ENCODE measurements around the gene MRFAP1L1.
"Not testable (repeated sequence)": the region's sequence is repeated elsewhere in the genome, so short reads cannot be mapped to it uniquely, and the experiment has no call there.

Gene MRFAP1L1

GRCh38 chr4:6686104-6686787, 23.4 kb downstream of the MRFAP1L1 start:
- no peak for DNase-seq

GRCh38 chr4:6684656-6685055, 25.0 kb downstream of the MRFAP1L1 start:
- DNase-seq = no peak

GRCh38 chr4:6682862-6683590, 26.6 kb downstream of the MRFAP1L1 start:
- peak in 3 of 4 experiments; percentile 21 to 55 (median 27) for DNase-seq

DNA sequence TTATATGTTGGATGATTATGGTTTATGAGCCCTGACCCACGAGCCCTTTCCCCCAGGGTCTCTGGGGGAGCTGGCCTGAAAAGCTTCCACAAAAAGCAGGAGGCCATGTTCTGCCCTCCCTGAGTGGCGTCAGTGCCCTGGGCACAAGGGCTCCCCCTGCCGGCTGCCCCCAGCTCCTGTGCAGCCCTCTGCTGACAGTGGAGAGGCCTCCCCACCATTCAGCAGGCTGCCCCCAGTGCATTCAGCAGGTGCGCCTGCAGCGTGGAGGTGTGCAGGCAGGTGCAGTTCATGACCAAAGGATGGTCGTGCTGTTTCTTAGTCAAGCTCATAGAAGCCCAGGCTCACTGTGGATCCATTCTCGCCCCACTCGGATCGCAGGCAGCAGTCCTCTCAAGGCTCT, 28.5 kb downstream of the MRFAP1L1 start:
- no peak for DNase-seq

- DNase-seq = no peak
These were observed 29.2 kb downstream of the MRFAP1L1 start for GRCh38 chr4:6680372-6681034.

- DNase-seq = peak in 1 of 4 experiments; percentile 16
These were observed 32.7 kb downstream of the MRFAP1L1 start for GRCh38 chr4:6676722-6677558.

DNA sequence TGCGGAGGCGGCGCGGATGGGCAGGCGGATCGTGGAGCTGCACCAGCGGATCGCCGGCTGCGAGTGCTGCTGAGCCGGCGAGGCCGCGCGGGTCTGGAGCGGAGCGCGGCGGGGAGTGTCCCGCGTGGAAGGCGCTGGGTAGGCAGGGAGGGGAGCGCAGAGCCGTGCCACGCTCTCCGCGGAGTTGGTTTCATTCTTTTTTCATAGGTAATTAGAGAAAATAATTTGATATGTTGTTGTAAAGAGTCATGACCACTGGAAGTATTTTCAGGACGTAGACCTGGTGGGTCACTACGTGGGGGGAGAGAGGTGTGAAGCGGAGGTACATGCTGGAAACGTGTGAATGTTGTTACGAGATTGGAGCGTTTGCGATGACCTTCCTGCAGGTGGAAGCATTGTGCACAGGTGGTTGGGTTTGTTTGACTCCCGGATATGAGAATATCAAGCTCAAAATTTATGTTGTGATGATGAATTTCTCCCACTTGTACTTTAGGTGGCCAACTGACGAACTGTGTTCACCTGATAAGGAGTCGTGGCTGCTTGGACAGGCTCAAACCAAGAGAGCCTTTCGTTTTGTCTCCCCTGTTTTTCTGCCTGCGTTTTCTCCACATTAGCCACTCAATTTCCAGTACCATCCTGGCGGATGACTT, 35.0 kb downstream of the MRFAP1L1 start:
- DNase-seq = peak in 1 of 4 experiments; percentile 23

- peak; percentile 97 to 99 (median 97) for DNase-seq
These were observed 35.8 kb downstream of the MRFAP1L1 start for GRCh38 chr4:6673660-6674499.

DNA sequence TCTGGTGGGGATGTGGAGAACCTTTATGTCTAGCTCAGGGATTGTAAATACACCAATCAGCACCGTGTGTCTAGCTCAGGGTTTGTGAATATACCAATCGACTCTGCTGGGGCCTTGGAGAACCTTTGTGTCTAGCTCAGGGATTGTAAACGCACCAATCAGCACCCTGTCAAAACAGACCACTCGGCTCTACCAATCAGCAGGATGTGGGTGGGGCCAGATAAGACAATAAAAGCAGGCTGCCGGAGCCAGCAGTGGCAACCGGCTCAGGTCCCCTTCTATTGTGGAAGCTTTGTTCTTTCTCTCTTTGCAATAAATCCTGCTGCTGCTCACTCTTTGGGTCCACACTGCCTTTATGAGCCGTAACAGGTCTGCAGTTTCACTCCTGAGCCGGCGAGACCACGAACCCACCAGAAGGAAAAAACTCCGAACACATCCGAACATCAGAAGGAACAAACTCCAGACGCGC, 36.4 kb downstream of the MRFAP1L1 start:
- DNase-seq = peak in 2 of 4 experiments; percentile 23 to 29

DNA sequence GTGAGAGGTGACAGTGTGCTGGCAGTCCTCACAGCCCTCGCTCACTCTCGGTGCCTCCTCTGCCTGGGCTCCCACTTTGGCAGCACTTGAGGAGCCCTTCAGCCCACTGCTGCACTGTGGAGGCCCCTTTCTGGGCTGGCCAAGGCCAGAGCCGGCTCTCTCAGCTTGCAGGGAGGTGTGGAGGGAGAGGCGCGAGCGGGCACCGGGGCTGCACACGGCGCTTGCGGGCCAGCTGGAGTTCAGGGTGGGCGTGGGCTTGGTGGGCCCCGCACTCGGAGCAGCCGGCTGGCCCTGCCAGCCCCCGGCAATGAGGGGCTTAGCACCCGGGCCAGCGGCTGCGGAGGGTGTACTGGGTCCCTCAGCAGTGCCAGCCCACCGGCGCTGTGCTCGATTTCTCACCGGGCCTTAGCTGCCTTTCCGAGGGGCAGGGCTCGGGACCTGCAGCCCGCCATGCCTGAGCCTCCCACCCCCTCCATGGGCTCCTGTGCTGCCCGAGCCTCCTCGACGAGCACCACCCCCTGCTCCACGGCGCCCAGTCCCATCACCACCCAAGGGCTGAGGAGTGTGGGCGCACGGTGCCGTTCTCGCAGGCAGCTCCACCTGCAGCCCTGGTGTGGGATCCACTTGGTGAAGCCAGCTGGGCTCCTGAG, 37.0 kb downstream of the MRFAP1L1 start:
- not testable (repeated sequence) for DNase-seq

- DNase-seq = no peak
These were observed 37.5 kb downstream of the MRFAP1L1 start for GRCh38 chr4:6672131-6672530.

DNA sequence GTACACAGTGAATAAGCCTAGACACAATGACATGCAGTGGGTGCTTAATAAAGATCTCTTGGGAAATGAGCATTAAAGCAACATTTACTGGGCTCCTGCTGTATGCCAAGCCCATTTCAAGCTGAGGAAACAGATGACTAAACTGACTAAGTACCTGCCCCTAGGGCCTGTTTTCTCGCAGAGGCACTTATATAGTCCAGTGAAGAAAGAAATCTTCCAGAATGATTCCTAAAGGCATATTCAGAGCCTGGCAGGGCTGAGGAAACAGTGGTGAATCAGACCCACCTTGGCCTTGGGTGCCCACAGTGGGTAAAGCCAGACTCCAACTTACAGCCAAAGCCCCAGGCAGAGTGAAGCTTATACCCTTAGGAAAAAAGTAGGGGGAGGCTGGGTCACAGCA, 38.0 kb downstream of the MRFAP1L1 start:
- no peak for DNase-seq

DNA sequence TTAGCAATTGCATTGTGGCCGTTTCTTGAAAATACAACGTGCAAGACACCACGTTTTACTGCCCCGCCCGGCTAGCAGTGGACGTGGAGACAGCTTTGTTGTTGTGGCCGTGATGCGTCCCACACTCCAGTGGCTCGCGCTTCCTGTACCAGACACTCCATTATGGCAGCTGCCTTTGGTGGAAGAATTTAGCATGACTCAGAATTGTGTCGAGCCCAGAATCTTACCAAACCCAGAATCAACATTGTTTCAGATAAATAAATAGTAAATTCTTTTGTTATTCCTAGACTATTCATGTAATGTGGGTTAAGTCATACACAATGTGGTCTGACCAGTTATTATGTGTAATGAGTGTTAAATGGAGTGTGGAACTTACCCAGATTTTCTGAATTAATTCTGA, 41.3 kb downstream of the MRFAP1L1 start:
- no peak for DNase-seq

DNA sequence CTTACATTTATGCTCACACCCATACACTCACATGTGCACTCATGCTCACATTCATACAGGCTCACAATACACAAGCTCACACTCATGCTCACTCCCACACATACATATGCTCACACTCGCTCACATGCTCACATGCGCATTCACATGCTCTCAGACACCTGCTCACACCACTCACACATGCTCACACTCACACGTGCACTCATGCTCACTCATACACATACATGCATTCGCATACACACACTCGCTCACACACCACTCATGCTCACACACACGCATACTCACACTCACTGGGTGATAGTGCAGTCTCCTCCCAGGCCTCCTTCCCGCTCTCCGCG, 44.4 kb downstream of the MRFAP1L1 start:
- no peak for DNase-seq

DNA sequence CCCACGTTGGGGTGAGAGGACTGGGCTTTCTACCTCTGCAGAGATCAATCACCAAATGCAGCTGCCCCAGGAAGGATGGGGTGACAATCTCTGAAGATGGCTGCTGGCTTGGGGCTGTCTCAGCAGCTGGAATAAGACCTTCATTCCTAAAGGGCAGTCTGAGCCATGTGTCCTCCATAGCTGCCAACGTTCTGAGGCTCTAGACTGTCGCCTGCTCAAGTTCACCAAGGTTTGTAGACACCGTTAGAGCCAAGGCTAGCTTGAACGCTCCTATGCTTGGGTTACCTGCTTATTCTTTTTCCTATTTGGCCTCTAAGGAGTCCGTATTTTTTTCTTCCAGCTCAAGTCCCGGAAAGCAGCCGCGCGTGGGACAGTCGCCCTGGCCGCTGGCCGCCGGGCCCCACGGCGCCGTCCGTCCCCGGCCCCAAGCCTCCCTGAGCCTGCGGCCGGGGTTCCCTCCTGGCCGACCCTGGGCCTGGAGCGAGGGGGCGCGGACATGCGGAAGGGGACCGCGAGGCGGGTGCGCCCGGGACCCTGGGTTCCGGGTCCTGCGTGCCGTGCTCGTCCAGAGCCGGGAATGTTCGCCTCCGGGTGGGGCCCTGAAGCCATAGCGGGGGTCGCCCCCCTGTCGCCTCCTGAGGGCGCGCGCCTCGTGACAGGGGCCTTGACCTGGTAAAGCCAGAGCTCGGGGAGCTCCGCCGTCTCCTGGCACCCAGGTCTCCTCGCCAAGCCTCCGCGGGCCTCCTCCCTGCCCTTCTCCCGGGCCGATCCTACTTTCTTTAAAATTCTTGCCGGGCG, 45.9 kb downstream of the MRFAP1L1 start:
- DNase-seq = no peak

DNA sequence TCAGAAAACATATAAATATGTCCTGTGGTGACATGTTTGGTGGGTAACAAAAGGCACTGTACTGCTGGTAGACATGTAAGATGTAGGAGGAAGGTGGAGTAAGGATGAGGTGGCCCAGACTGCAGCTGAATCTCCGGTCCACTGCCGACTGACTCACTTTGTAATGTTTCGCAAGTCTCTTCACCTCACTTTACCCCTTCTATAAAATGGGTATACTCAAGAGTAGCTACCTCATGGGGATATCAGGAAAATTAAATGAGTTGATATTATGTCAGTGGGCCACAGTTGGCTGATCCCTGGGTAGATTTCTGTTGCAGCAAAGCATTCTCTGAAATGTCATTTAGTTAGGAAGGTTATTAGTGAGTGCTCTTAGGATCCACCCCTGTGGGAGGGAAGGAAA, 47.1 kb downstream of the MRFAP1L1 start:
- DNase-seq = no peak

GRCh38 chr4:6660430-6660829, 49.2 kb downstream of the MRFAP1L1 start:
- DNase-seq = no peak

DNA sequence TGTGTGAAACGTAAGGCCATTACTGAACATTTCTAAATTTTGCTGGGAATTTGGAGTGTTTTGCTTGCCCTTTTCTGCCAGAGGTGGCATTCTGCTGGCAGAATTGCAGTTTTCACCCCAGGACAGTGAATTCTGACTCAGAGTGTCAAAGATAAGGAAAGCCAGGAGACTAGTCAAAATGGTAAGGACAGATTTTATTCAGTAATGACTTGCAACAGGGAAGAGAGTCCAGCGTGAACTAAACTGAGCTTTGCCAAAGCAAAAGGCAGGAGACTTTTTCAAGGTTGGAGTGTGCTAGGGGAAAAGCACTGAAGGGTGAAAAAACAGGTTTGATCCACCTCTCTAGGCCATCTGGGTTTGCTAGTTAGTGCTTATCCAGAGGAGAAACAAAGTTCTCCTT, 49.8 kb downstream of the MRFAP1L1 start:
- DNase-seq = no peak

GRCh38 chr4:6658597-6659075, 51.0 kb downstream of the MRFAP1L1 start:
- peak; percentile 35 to 68 (median 52) for DNase-seq

GRCh38 chr4:6658209-6658595, 51.5 kb downstream of the MRFAP1L1 start:
- DNase-seq = no peak
